Mammary epithelial cell (primary cell): Measurements from ENCODE around the gene CPA4.

ENCODE experiments used
- EZH2 ChIP-seq: IDR thresholded peaks from 2 replicates; pipeline ENCODE4 v1.6.1; 2012; ENCODE audit warnings: low read length, inconsistent platforms, borderline replicate concordance
- TF ChIP-seq, protein P1 (sequence below), 2 donors: IDR thresholded peaks in 1 of 2; conservative IDR thresholded peaks in 1 of 2; 2 replicates each; pipeline ENCODE4 v1.5.1; 2011 to 2012; ENCODE audit warnings: inconsistent platforms in 2 of 2, low read length in 2 of 2, mild to moderate bottlenecking in 2 of 2, control low read depth in 1 of 2, low read depth in 1 of 2; ENCODE audit not compliant: insufficient read depth in 1 of 2; ENCODE audit errors: extremely low read depth in 1 of 2

DNA sequence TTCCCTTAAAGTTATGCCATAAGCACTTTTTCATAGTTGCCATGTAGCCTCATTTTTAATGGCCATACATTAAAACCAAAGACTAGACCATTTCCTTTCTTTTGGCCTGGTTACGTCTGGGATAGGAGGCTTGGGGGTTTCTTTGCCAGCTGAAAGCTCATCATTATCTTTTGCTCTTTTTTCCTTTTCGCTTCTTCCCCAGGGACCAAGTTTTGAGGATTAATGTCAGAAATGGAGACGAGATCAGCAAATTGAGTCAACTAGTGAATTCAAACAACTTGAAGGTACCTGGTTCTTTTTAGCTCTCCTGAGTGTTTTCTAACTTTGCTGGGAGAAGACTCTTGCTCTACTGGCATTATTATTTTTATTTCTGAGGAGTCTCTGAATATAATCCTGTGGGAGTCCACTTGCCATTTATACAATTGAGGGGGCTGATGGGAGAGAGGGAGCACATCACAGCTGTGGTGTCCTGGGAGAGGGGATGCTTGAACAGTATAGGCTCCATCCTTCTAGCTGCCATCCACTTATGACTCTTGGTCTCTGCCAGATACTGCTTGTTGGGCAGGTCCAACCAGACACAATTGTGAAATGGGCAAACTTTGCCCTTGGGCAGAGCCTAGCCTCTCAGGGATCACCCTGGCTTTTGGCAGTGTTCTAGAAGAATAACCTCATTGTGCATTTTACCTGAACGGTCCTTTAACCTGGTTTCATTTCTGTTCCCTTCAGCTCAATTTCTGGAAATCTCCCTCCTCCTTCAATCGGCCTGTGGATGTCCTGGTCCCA is 5.8 kb downstream of the CPA4 start:
- TF ChIP-seq, protein P1, sequence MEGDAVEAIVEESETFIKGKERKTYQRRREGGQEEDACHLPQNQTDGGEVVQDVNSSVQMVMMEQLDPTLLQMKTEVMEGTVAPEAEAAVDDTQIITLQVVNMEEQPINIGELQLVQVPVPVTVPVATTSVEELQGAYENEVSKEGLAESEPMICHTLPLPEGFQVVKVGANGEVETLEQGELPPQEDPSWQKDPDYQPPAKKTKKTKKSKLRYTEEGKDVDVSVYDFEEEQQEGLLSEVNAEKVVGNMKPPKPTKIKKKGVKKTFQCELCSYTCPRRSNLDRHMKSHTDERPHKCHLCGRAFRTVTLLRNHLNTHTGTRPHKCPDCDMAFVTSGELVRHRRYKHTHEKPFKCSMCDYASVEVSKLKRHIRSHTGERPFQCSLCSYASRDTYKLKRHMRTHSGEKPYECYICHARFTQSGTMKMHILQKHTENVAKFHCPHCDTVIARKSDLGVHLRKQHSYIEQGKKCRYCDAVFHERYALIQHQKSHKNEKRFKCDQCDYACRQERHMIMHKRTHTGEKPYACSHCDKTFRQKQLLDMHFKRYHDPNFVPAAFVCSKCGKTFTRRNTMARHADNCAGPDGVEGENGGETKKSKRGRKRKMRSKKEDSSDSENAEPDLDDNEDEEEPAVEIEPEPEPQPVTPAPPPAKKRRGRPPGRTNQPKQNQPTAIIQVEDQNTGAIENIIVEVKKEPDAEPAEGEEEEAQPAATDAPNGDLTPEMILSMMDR (conservative IDR thresholded peaks at IDR 0.05 in 1 of 2, IDR thresholded peaks at IDR 0.05 in 1 of 2; ENCODE audit: extremely low read depth in 1 of 2, insufficient read depth in 1 of 2, low read depth in 1 of 2, low read length in 2 of 2): no peak
- TF ChIP-seq EZH2: no peak
